ENCODE measurements around the gene ISG15. TPM values are rescaled to one million over a fixed set of nuclear protein-coding genes. Genes with fewer than 3 reads are reported as not detected.
"Not testable (repeated sequence)": the region's sequence is repeated elsewhere in the genome, so short reads cannot be mapped to it uniquely, and the experiment has no call there.

ISG15 gene
- total RNA-seq, 2 experiments from 2014 or later: 385 to 413 TPM

DNA sequence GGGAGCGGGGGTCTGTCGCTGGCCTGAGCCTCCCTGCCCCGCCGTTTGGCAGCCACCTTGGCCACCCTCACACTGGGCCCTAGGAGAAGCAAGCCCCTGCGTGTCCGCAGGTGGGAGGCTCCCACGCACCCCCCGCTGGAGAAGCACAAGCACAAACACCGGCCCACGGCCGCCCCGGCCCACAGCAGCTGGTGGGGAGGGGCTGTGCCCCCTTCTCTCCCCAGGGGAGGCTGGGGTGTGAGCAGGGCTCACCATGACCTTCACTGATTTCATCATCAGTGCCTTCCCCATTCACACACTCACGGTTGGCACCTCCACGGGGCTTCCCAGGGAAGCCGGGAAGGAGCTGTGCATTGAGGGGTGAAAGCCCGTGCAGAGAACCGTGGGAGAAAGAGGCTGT, 14.5 kb downstream of the ISG15 start:
- ATAC-seq (no peak), DNase-seq (no peak)
- ChIA-PET CTCF (no interaction called here), POLR2A (no interaction called here)
- no peak overlapping the region for H3K4me3 Mint-ChIP-seq
- no peaks in the 10 kb centered on the region for H3K9me3 Mint-ChIP-seq (ENCODE audit: insufficient read depth)
- H3K27ac Mint-ChIP-seq: no peak overlapping the region
- H3K36me3 Mint-ChIP-seq (ENCODE audit: low read depth): no peaks in the 10 kb centered on the region
- H3K4me1 Mint-ChIP-seq (ENCODE audit: low read depth): peaks cover 7% of the 10 kb centered on the region
- H3K27me3 Mint-ChIP-seq (ENCODE audit: low read depth): no peaks in the 10 kb centered on the region

DNA sequence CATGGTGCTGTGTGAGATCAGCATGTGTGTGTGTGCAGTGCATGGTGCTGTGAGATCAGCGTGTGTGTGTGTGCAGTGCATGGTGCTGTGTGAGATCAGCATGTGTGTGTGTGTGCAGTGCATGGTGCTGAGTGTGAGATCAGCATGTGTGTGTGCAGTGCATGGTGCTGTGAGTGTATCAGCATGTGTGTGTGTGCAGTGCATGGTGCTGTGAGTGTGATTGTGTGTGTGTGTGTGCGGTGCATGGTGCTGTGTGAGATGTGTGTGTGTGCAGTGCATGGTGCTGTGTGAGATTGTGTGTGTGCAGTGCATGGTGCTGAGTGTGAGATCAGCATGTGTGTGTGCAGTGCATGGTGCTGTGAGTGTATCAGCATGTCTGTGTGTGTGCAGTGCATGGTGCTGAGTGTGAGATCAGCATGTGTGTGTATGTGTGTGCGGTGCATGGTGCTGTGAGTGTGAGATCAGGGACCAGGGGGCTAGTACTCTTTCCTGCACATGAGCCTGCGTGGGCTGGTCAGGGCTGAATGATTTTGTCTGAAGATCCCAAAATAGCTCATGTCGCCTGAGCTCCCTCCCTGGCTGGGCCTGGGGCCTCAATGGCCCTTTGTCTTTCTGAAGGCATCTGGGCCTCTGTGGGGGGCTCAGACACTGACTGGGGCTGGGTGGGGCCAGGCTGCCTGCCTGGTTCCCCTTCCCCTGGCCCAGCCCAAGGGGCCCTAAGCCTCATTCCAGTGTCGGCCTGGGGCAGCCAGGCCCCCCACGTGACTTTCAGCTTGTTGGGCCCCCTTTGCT, 17.8 kb downstream of the ISG15 start:
- H3K4me1 Mint-ChIP-seq (ENCODE audit: low read depth); H3K27ac Mint-ChIP-seq; DNase-seq; H3K4me3 Mint-ChIP-seq; H3K36me3 Mint-ChIP-seq (ENCODE audit: low read depth); H3K9me3 Mint-ChIP-seq (ENCODE audit: insufficient read depth); H3K27me3 Mint-ChIP-seq (ENCODE audit: low read depth); ATAC-seq; POLR2A ChIA-PET: not testable (repeated sequence)
- CTCF ChIA-PET: interaction anchor here (1.0 to 4.0 kb wide), 4 partner anchors 28 to 274 kb away, joined by 3 to 52 read pairs (median 9); no protein-coding TSS in a partner anchor

DNA sequence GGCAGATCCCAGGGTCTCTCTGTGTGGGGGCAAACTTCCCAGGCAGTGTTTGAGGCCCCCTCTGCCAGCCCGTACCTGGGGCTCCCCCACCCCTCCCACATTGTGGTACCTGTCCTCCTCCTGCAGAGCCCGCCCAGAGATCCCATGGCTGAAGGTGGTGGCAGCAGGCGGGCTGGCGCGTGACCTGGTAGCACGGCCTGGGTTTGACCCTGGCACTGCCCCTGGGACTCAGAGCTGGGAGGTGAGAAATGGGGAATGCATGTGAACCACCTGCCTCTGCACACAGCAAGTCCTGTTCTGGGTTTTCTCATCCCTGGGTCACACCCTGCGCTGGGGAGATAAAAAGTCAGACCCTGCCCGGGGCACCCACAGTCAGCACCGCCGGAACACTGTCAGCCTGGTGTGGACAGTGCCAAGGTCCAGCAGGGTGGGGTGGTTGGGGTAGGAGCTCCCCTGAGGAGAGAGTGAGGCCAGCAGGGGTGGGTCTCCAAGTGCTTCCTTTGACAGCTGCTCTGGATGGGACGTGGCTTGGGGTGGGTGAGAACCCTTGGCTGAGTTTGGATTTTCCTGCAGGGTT, 18.4 kb downstream of the ISG15 start:
- Mint-ChIP-seq H3K4me1 (ENCODE audit: low read depth) (peaks cover 9% of the 10 kb centered on the region), H3K27me3 (ENCODE audit: low read depth) (peaks cover 2% of the 10 kb centered on the region), H3K36me3 (ENCODE audit: low read depth) (no peaks in the 10 kb centered on the region), H3K9me3 (ENCODE audit: insufficient read depth) (no peaks in the 10 kb centered on the region), H3K4me3 (no peak overlapping the region), H3K27ac (no peak overlapping the region)
- ChIA-PET CTCF (interaction anchor here (0.9 to 4.0 kb wide), 9 partner anchors 10 to 341 kb away, joined by 3 to 52 read pairs (median 5); no protein-coding TSS in a partner anchor), POLR2A (no interaction called here)
- DNase-seq (no peak), ATAC-seq (no peak)

DNA sequence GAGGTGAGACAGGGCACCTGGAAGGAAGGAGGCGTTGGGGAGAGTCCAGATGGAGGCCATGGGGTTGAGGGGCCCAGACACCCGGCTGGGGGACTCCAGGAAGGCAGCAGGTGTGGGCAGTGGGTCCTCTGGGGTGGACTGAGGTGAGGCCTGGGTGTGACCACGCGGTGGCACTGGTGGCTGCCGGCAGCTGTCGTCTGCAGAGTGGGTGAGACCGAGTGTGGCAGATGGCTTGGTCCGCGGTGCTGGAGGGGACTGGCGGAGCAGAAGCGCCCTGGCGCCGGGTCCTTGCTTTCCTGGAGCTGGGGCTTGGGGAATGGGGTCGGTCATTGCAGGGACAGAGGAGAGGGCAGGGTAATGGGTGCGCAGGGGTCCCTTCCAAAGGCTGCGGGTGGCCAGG, 19.1 kb downstream of the ISG15 start:
- no peaks in the 10 kb centered on the region for H3K9me3 Mint-ChIP-seq (ENCODE audit: insufficient read depth)
- ChIA-PET CTCF (interaction anchor here (0.8 to 4.0 kb wide), 13 partner anchors 11 to 340 kb away, joined by 3 to 52 read pairs (median 6); partner anchors contain the start of gene AGRN), POLR2A (interaction anchor here (1.0 to 1.5 kb wide), 2 partner anchors 31 to 337 kb away, joined by 3 to 13 read pairs; no protein-coding TSS in a partner anchor)
- ATAC-seq (no peak), DNase-seq (no peak)
- peak overlapping the region; percentile 10 for H3K4me3 Mint-ChIP-seq
- H3K27ac Mint-ChIP-seq: no peak overlapping the region
- H3K4me1 Mint-ChIP-seq (ENCODE audit: low read depth): peaks cover 9% of the 10 kb centered on the region
- H3K27me3 Mint-ChIP-seq (ENCODE audit: low read depth): peaks cover 2% of the 10 kb centered on the region
- H3K36me3 Mint-ChIP-seq (ENCODE audit: low read depth): no peaks in the 10 kb centered on the region

DNA sequence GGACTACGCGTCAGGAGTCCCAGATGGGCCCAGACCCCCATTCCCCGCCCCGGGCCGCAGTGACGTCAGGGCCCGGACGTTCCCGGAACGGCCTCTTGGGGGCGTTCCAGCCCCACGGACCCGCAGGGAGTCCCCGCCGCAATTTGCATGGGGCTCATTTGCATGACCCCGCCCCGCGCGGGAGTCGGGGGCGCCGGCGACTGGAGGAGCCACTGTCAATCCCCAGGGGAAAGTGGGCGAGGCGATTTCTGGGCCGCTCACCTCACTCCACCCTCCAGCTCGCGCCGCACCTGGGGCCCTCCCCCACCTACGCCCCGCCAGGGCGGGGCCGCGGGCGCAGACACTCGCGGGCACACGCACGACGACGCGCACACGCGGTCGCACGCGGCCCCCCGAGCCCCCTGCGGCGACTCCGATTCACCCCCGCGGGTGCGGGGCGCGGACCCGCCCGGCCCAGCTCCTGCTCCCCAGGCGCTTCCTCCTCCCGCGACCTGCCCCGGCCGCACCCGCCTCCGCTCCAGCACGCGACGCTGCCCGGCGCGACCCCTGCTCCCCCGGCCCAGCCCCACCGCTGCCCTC, 19.8 kb downstream of the ISG15 start:
- H3K27ac Mint-ChIP-seq: no peak overlapping the region
- no peaks in the 10 kb centered on the region for H3K9me3 Mint-ChIP-seq (ENCODE audit: insufficient read depth)
- DNase-seq: peak; percentile 95
- peaks cover 12% of the 10 kb centered on the region for H3K4me1 Mint-ChIP-seq (ENCODE audit: low read depth)
- peak; percentile 93 for ATAC-seq
- ChIA-PET POLR2A (interaction anchor here (0.5 to 1.5 kb wide), 4 partner anchors 30 to 393 kb away, joined by 3 to 13 read pairs (median 3); partner anchors contain the start of gene AURKAIP1), CTCF (interaction anchor here (0.7 to 4.0 kb wide), 16 partner anchors 11 to 339 kb away, joined by 3 to 52 read pairs (median 4); partner anchors contain the start of genes AGRN and ISG15)
- H3K4me3 Mint-ChIP-seq: peak overlapping the region; percentile 46
- H3K27me3 Mint-ChIP-seq (ENCODE audit: low read depth): peaks cover 2% of the 10 kb centered on the region
- H3K36me3 Mint-ChIP-seq (ENCODE audit: low read depth): no peaks in the 10 kb centered on the region

DNA sequence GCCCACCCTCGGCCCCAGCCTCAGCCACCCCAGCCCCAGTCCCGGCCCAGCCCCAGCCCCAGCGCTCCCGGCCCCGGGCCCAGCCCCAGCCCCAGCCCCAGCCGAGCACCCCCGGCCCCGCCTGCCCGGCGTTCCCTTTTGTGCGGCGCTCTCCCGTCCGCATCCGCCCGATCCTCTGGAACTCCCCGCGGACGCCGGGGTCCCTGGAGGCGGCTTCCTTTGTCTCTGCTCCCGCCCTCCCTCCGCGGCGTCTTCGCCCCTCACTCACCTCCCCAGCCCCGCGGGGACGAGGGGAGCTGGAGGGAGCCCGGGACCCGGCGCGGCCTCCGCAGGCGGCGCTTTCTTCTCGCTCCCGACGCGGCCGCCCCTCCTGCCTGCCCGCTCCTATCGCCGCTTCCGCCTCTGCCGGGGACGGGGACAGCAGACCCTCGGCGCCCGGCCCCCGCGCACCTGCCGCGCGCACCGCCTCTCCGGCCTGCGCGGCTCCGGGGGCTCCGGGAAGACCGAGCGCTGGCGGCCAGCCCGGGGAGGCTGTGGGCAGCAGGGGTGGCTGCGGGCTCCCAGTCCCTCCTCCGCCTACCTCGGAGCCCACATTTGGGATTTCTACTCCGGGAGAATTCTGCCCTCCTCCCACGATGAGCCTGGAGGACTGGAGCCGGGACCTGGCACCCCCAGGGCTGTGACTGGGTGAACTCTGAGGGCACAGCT, 20.6 kb downstream of the ISG15 start:
- ChIA-PET CTCF (interaction anchor here (0.6 to 4.0 kb wide), 14 partner anchors 10 to 258 kb away, joined by 3 to 52 read pairs (median 6); partner anchors contain the start of gene AGRN), POLR2A (interaction anchor here (0.8 to 1.5 kb wide), 2 partner anchors 29 to 341 kb away, joined by 3 to 13 read pairs; partner anchors contain the start of gene AURKAIP1)
- Mint-ChIP-seq H3K4me1 (ENCODE audit: low read depth) (peaks cover 19% of the 10 kb centered on the region), H3K36me3 (ENCODE audit: low read depth) (peaks cover 2% of the 10 kb centered on the region), H3K27me3 (ENCODE audit: low read depth) (peaks cover 2% of the 10 kb centered on the region), H3K9me3 (ENCODE audit: insufficient read depth) (no peaks in the 10 kb centered on the region), H3K27ac (no peak overlapping the region), H3K4me3 (peak overlapping the region; percentile 56)
- peak; percentile 10 for ATAC-seq
- DNase-seq: no peak

DNA sequence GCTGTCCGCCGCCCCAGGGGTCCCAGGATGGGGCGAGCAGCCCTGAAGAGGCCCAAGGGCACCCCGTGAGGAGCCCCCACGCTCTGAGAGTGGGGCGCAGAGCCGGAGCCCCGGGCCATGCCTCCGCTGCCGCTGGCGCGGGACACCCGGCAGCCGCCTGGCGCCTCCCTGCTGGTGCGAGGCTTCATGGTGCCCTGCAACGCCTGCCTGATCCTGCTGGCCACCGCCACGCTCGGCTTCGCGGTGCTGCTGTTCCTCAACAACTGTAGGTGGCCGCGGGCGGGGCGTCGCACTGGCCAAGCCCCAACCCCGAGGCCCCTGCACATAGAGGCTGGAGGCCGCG, 21.1 kb downstream of the ISG15 start:
- ChIA-PET CTCF (interaction anchor here (0.6 to 4.0 kb wide), 6 partner anchors 16 to 83 kb away, joined by 3 to 52 read pairs (median 6); partner anchors contain the start of gene AGRN), POLR2A (no interaction called here)

DNA sequence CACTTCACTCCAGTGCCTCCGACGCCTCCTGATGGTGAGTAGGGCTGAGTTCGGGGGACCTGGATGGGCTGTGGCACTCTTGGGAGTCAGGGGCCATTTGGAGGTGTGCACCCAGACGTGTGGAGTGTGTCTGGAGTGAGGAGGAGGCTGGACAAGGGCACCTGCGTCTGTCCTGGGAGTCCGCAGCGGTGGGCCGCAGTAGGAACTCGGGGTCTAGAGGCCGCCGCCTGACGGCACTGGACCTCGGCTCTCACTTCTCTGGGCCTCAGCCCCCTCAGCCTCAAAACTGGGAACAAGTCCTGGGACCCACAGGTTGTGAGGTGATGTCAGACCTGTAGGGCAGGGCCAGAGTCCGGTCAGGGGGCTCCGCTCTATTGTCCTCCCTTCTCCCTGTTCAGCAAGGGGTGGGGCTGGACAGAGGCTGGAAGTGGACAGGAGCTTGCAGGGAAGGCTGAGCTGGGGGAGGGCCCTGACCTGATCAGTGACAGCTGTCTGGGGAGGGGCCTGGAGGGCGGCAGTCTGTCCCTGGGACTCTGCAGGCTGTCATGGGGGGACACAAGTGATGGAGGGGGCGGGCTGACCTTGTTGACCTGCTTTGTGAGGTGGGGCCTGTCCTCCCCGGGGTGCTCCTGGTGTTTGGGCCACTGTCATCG, 22.1 kb downstream of the ISG15 start:
- H3K9me3 Mint-ChIP-seq (ENCODE audit: insufficient read depth): no peaks in the 10 kb centered on the region
- ATAC-seq: no peak
- H3K27me3 Mint-ChIP-seq (ENCODE audit: low read depth): peaks cover 2% of the 10 kb centered on the region
- no peak for DNase-seq
- peaks cover 32% of the 10 kb centered on the region for H3K4me1 Mint-ChIP-seq (ENCODE audit: low read depth)
- H3K36me3 Mint-ChIP-seq (ENCODE audit: low read depth): peaks cover 2% of the 10 kb centered on the region
- H3K4me3 Mint-ChIP-seq: no peak overlapping the region
- ChIA-PET CTCF (interaction anchor here (1.6 kb wide), 1 partner anchor 51 kb away, joined by 4 read pairs; no protein-coding TSS in a partner anchor), POLR2A (no interaction called here)
- no peak overlapping the region for H3K27ac Mint-ChIP-seq

More for the DNA sequence above, 21.1 kb downstream of the ISG15 start:
- H3K4me1 Mint-ChIP-seq (ENCODE audit: low read depth): peaks cover 25% of the 10 kb centered on the region
- H3K27ac Mint-ChIP-seq: no peak overlapping the region
- peak overlapping the region; percentile 56 for H3K4me3 Mint-ChIP-seq
- DNase-seq (no peak), ATAC-seq (no peak)
- H3K27me3 Mint-ChIP-seq (ENCODE audit: low read depth): peaks cover 2% of the 10 kb centered on the region
- no peaks in the 10 kb centered on the region for H3K9me3 Mint-ChIP-seq (ENCODE audit: insufficient read depth)
- H3K36me3 Mint-ChIP-seq (ENCODE audit: low read depth): peaks cover 2% of the 10 kb centered on the region

DNA sequence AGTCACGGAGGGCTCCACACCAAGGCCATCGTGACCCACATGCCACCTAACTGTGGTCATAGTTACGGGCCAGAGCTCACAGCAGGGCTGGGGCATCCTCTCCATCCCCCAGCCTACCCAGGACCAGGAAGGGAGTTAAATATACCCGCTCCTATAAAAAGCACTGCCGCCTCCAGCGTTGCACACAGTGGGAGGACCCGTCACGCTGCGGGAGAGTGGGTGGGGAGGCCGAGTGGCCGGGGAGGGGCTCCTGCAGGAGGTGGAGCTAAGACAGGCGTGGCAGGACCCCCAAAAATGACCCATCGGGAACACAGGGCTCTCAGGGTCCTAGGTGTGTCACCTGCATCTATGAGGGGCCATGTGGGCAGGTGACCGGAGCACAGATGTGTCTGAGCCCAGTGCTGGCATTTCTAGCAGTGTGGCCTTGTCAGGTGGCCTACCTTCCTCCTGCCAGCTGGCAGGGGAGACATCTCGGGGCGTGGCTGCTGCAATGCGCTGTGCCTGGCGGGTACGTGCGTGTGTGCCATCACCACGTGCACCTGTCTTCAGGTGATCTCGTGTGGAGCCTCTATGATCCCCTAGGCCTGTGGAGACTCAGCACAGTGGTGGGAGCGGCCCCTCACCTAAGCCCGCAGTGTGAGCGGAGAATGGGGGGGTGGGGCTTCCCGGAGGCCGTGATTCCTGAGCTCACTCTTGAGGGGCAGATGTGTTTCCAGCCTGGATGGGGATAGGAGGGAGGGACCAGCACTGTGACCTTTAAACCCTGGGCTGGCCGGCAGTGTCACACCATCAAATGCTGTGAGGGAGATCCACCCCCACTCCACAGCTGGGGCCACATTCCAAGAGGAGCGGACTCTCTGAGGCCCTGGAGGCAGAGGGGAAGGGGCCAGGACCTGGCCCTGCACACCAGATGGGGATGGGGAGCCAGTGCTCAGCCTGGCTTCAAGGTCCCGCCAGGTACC, 24.4 kb downstream of the ISG15 start:
- DNase-seq (no peak), ATAC-seq (no peak)
- H3K36me3 Mint-ChIP-seq (ENCODE audit: low read depth): peaks cover 2% of the 10 kb centered on the region
- H3K27ac Mint-ChIP-seq: no peak overlapping the region
- ChIA-PET POLR2A (interaction anchor here (1.7 to 3.4 kb wide), 3 partner anchors 18 to 26 kb away, joined by 4 to 26 read pairs (median 13); partner anchors contain the start of gene AGRN), CTCF (interaction anchor here (0.6 to 4.2 kb wide), 3 partner anchors 19 to 26 kb away, joined by 3 to 27 read pairs (median 16); no protein-coding TSS in a partner anchor)
- peaks cover 2% of the 10 kb centered on the region for H3K27me3 Mint-ChIP-seq (ENCODE audit: low read depth)
- peaks cover 27% of the 10 kb centered on the region for H3K4me1 Mint-ChIP-seq (ENCODE audit: low read depth)
- H3K9me3 Mint-ChIP-seq (ENCODE audit: insufficient read depth): no peaks in the 10 kb centered on the region
- no peak overlapping the region for H3K4me3 Mint-ChIP-seq

DNA sequence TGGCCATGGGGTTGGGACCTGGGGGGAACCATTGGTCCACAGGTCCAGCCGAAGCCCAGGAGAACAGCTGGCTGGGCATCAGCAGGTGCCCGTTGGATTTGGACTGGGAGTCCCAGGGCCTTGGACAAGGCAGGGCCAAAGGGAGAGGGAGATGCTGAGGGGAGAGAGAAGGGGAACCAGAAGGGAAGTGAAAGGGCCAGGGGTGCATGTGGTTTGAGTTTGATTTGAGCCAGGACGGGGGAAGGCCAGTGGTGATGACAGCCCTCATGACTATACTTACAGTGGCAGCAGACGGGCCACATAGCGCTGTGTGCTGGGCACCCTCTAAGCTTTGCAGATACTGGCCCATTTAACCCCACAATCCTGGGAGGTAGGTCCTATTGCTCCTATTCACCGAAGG, 25.4 kb downstream of the ISG15 start:
- POLR2A ChIA-PET: interaction anchor here (1.7 to 3.4 kb wide), 4 partner anchors 19 to 25 kb away, joined by 4 to 26 read pairs (median 16); partner anchors contain the start of genes AGRN and ISG15
- Mint-ChIP-seq H3K36me3 (ENCODE audit: low read depth) (peaks cover 5% of the 10 kb centered on the region), H3K9me3 (ENCODE audit: insufficient read depth) (no peaks in the 10 kb centered on the region), H3K4me3 (no peak overlapping the region), H3K27me3 (ENCODE audit: low read depth) (peaks cover 2% of the 10 kb centered on the region), H3K4me1 (ENCODE audit: low read depth) (peaks cover 27% of the 10 kb centered on the region), H3K27ac (peak overlapping the region; percentile 52)
- ATAC-seq: no peak
- CTCF ChIA-PET: interaction anchor here (1.9 to 4.2 kb wide), 4 partner anchors 20 to 37 kb away, joined by 7 to 27 read pairs (median 13); no protein-coding TSS in a partner anchor
- no peak for DNase-seq
